ENCODE data around the gene TAF4. TPM values are rescaled to one million over a fixed set of nuclear protein-coding genes. Genes with fewer than 3 reads are reported as not detected.

The TAF4 gene
- total RNA-seq, 4 donors from 2014 or later, result 12.0 to 19.9 (median 16.2) TPM

GRCh38 chr20:61929561-61929960, 136.1 kb downstream of the TAF4 start:
- intact Hi-C loops (cut with DNase I), result no loop called here
- H3K27ac ChIP-seq (replicated peaks in 1 of 4), result no peak overlapping the region
- DNase-seq (ENCODE audit: extremely low spot score), result no peak
- H3K4me3 ChIP-seq, result no peak overlapping the region
- 97% methylated on average over 10 of the region's 12 CpGs for WGBS
- TF ChIP-seq POLR2AphosphoS5 (IDR thresholded peaks at IDR 0.05) (no peak), POLR2A (IDR thresholded peaks at IDR 0.05; ENCODE audit: low read depth) (no peak), EP300 (IDR thresholded peaks at IDR 0.05) (no peak), CTCF (IDR thresholded peaks at IDR 0.05) (no peak)
- H3K9me3 ChIP-seq, result no peaks in the 10 kb centered on the region
- no peaks in the 10 kb centered on the region for H3K4me1 ChIP-seq
- peaks cover 0 to 21% (median 0%) of the 10 kb centered on the region in 4 donors for H3K27me3 ChIP-seq
- H3K36me3 ChIP-seq, result no peaks in the 10 kb centered on the region

GRCh38 chr20:61927826-61928541, 137.7 kb downstream of the TAF4 start:
- Histone ChIP-seq H3K27ac (replicated peaks in 1 of 4) (no peak overlapping the region), H3K36me3 (no peaks in the 10 kb centered on the region), H3K9me3 (no peaks in the 10 kb centered on the region), H3K4me1 (no peaks in the 10 kb centered on the region), H3K27me3 (peaks cover 0 to 23% (median 0%) of the 10 kb centered on the region in 4 donors), H3K4me3 (no peak overlapping the region)
- WGBS, result 89% methylated on average over 20 of the region's 43 CpGs
- intact Hi-C loops (cut with DNase I), result no loop called here
- TF ChIP-seq CTCF (IDR thresholded peaks at IDR 0.05) (no peak), POLR2AphosphoS5 (IDR thresholded peaks at IDR 0.05) (no peak), EP300 (IDR thresholded peaks at IDR 0.05) (no peak), POLR2A (IDR thresholded peaks at IDR 0.05; ENCODE audit: low read depth) (no peak)
- no peak for DNase-seq (ENCODE audit: extremely low spot score)

- H3K27ac ChIP-seq (replicated peaks in 1 of 4), result no peak overlapping the region
- no peak for DNase-seq (ENCODE audit: extremely low spot score)
- no peak overlapping the region for H3K4me3 ChIP-seq
- peaks cover 0 to 24% (median 0%) of the 10 kb centered on the region in 4 donors for H3K27me3 ChIP-seq
- no peak for TF ChIP-seq POLR2AphosphoS5 (IDR thresholded peaks at IDR 0.05)
- TF ChIP-seq EP300 (IDR thresholded peaks at IDR 0.05), result no peak
- TF ChIP-seq POLR2A (IDR thresholded peaks at IDR 0.05; ENCODE audit: low read depth), result no peak
- no peak for TF ChIP-seq CTCF (IDR thresholded peaks at IDR 0.05)
- no CpG with 5 or more reads among the region's 21 CpGs for WGBS
- H3K36me3 ChIP-seq, result no peaks in the 10 kb centered on the region
- no peaks in the 10 kb centered on the region for H3K4me1 ChIP-seq
- intact Hi-C loops (cut with DNase I), result no loop called here
- no peaks in the 10 kb centered on the region for H3K9me3 ChIP-seq
Observed at GRCh38 chr20:61927193-61927825, 138.4 kb downstream of the TAF4 start.

- Histone ChIP-seq H3K9me3 (no peaks in the 10 kb centered on the region), H3K27me3 (peaks cover 0 to 24% (median 0%) of the 10 kb centered on the region in 4 donors), H3K4me1 (no peaks in the 10 kb centered on the region), H3K36me3 (no peaks in the 10 kb centered on the region), H3K27ac (replicated peaks in 1 of 4) (no peak overlapping the region), H3K4me3 (no peak overlapping the region)
- TF ChIP-seq POLR2A (IDR thresholded peaks at IDR 0.05; ENCODE audit: low read depth), result no peak
- TF ChIP-seq EP300 (IDR thresholded peaks at IDR 0.05), result no peak
- no peak for TF ChIP-seq CTCF (IDR thresholded peaks at IDR 0.05)
- TF ChIP-seq POLR2AphosphoS5 (IDR thresholded peaks at IDR 0.05), result no peak
- intact Hi-C loops (cut with DNase I), result no loop called here
- DNase-seq (ENCODE audit: extremely low spot score), result no peak
- WGBS, result 84% methylated on average over 23 of the region's 23 CpGs
Observed at GRCh38 chr20:61926796-61927192, 138.9 kb downstream of the TAF4 start.
